Cardiac muscle cell (in vitro differentiated cells and primary cell): ENCODE data around the gene UNC13C. TPM values are rescaled to one million over a fixed set of nuclear protein-coding genes. Genes with fewer than 3 reads are reported as not detected.

Experiments
- DNase-seq, 2 donors: peaks; one replicate each; pipeline versions ENCODE4 v3.0.0 to v3.0.0-alpha.2; 2010 to 2017; ENCODE audit warnings: low read depth in 1 of 2, low spot score in 1 of 2
- H3K27ac ChIP-seq: fragments of 200-600 bp; sonication (generic); 2 replicates; pipeline ENCODE4 v1.5.1; 2016
- H3K27me3 ChIP-seq: fragments of 200-600 bp; sonication (generic); 2 replicates; pipeline ENCODE4 v1.6.0; 2016; ENCODE audit warnings: control low read depth
- H3K36me3 ChIP-seq: fragments of 200-600 bp; sonication (generic); 2 replicates; pipeline ENCODE4 v1.5.1; 2016; ENCODE audit warnings: control low read depth
- H3K4me1 ChIP-seq: fragments of 200-600 bp; sonication (generic); 2 replicates; pipeline ENCODE4 v1.8.1; 2017; ENCODE audit warnings: low read depth, mild to moderate bottlenecking, mixed run types
- H3K4me3 ChIP-seq: fragments of 200-600 bp; sonication (generic); 2 replicates; pipeline ENCODE4 v1.5.1; 2016; ENCODE audit warnings: mild to moderate bottlenecking
- H3K9me3 ChIP-seq: fragments of 200-600 bp; sonication (generic); 2 replicates; pipeline ENCODE4 v1.5.1; 2017; ENCODE audit warnings: low read depth, mild to moderate bottlenecking, control low read depth
- CTCF ChIP-seq: IDR thresholded peaks from 2 replicates; pipeline ENCODE4 v1.5.1; 2012; ENCODE audit warnings: low read depth, mild to moderate bottlenecking, low read length
- polyA plus RNA-seq: library from polyadenylated mRNA; unstranded; fragments of >200 nt; fragmentation: Nextera tagmentation; extraction: Ambion mirVana; gene quantifications from 2 replicates; pipeline ENCODE4 v1.2.1, GENCODE V29; 2016
- total RNA-seq: library from RNA; depleted of rRNA; stranded (reverse); fragments of >200 nt; gene quantifications from 2 replicates; pipeline ENCODE4 v1.2.3, GENCODE V29; 2016

Gene UNC13C
- total and polyA plus RNA-seq, 2 experiments from 2014 or later: under 0.01 TPM; not detected in 1

- Histone ChIP-seq H3K36me3 (no peaks in the 10 kb centered on the region), H3K4me3 (no peak overlapping the region), H3K4me1 (no peaks in the 10 kb centered on the region), H3K27me3 (no peaks in the 10 kb centered on the region), H3K27ac (no peak overlapping the region), H3K9me3 (no peaks in the 10 kb centered on the region)
- DNase-seq: no peak
- TF ChIP-seq CTCF: no peak
Measured at GRCh38 chr15:54540721-54541120, 562.5 kb downstream of the UNC13C start.

GRCh38 chr15:54547491-54547890, 569.2 kb downstream of the UNC13C start:
- H3K27ac ChIP-seq: no peak overlapping the region
- no peaks in the 10 kb centered on the region for H3K36me3 ChIP-seq

GRCh38 chr15:54550954-54551353, 572.7 kb downstream of the UNC13C start:
- DNase-seq: no peak
- Histone ChIP-seq H3K9me3 (no peaks in the 10 kb centered on the region), H3K4me3 (no peak overlapping the region), H3K27me3 (no peaks in the 10 kb centered on the region), H3K27ac (no peak overlapping the region), H3K36me3 (no peaks in the 10 kb centered on the region), H3K4me1 (no peaks in the 10 kb centered on the region)
- TF ChIP-seq CTCF: no peak

More at GRCh38 chr15:54547491-54547890, 569.2 kb downstream of the UNC13C start:
- no peaks in the 10 kb centered on the region for H3K4me1 ChIP-seq
- no peaks in the 10 kb centered on the region for H3K9me3 ChIP-seq
- DNase-seq: no peak
- no peak overlapping the region for H3K4me3 ChIP-seq
- no peaks in the 10 kb centered on the region for H3K27me3 ChIP-seq
- TF ChIP-seq CTCF: no peak

- TF ChIP-seq CTCF: no peak
- Histone ChIP-seq H3K4me3 (no peak overlapping the region), H3K27ac (no peak overlapping the region), H3K36me3 (no peaks in the 10 kb centered on the region), H3K4me1 (no peaks in the 10 kb centered on the region), H3K9me3 (no peaks in the 10 kb centered on the region), H3K27me3 (no peaks in the 10 kb centered on the region)
- no peak for DNase-seq
Measured at GRCh38 chr15:54556231-54556630, 578.0 kb downstream of the UNC13C start.

- Histone ChIP-seq H3K36me3 (no peaks in the 10 kb centered on the region), H3K9me3 (no peaks in the 10 kb centered on the region), H3K4me1 (no peaks in the 10 kb centered on the region), H3K4me3 (no peak overlapping the region), H3K27me3 (no peaks in the 10 kb centered on the region), H3K27ac (no peak overlapping the region)
- DNase-seq: no peak
- no peak for TF ChIP-seq CTCF
Measured at GRCh38 chr15:54559405-54560069, 581.3 kb downstream of the UNC13C start.

- H3K27ac ChIP-seq: no peak overlapping the region
- no peaks in the 10 kb centered on the region for H3K4me1 ChIP-seq
- no peak for DNase-seq
- no peaks in the 10 kb centered on the region for H3K36me3 ChIP-seq
- H3K27me3 ChIP-seq: no peaks in the 10 kb centered on the region
- no peak for TF ChIP-seq CTCF
- H3K4me3 ChIP-seq: no peak overlapping the region
- H3K9me3 ChIP-seq: no peaks in the 10 kb centered on the region
Measured at GRCh38 chr15:54560417-54560816, 582.2 kb downstream of the UNC13C start.
